H1 (cell line): ENCODE results near the gene C14orf132. TPM values are rescaled to one million over a fixed set of nuclear protein-coding genes. Genes with fewer than 3 reads are reported as not detected.

Source experiments
- BCL11A ChIP-seq, 2 experiments: IDR thresholded peaks; one replicate each; pipeline ENCODE4 v1.6.1; 2011; ENCODE audit warnings: low read depth in 2 of 2, low read length in 2 of 2, mild to moderate bottlenecking in 2 of 2
- CBX5 ChIP-seq: fragments of 300-800, 300-1000 bp; sonication (generic); IDR thresholded peaks from 2 replicates; pipeline ENCODE4 v1.7.1; 2016; ENCODE audit warnings: antibody characterized with exemption, low read length, low read depth
- JUN ChIP-seq: IDR thresholded peaks from 2 replicates; pipeline ENCODE4 v1.6.1; 2011; ENCODE audit warnings: low read depth, mild to moderate bottlenecking, improper control_type of control experiment, low read length
- POLR2AphosphoS5 ChIP-seq: IDR thresholded peaks from 2 replicates; pipeline ENCODE4 v1.6.1; 2011; ENCODE audit warnings: low read depth, low read length
- polyA plus RNA-seq, 7 experiments: library from polyadenylated mRNA; depleted of rRNA in 3 of 7; stranded (reverse) in 5 of 7; unstranded in 2 of 7; fragments of >200 nt in 5 of 7; fragments of 200-250 nt in 2 of 7; gene quantifications; 1 replicate in 5 of 7; 2 replicates in 1 of 7; 4 replicates in 1 of 7; pipeline versions ENCODE4 v1.2.1 to v1.2.3, GENCODE V29; 2011 to 2013; ENCODE audit warnings: missing spikeins in 2 of 7, mixed read lengths in 2 of 7
- total RNA-seq: library from RNA; stranded (reverse); fragmentation: NEBNext Ultra II Directional; extraction: Animal tissue kit (Norgen Biotek cat#: 25700); gene quantifications from 2 replicates; pipeline ENCODE4 v1.2.1, GENCODE V29; 2021

Gene C14orf132
- total and polyA plus RNA-seq, 2 of the 8 experiments (the other 6 are each of a cell fraction or from before 2014, with no cell fraction given), result 11.7 to 32.5 TPM

DNA sequence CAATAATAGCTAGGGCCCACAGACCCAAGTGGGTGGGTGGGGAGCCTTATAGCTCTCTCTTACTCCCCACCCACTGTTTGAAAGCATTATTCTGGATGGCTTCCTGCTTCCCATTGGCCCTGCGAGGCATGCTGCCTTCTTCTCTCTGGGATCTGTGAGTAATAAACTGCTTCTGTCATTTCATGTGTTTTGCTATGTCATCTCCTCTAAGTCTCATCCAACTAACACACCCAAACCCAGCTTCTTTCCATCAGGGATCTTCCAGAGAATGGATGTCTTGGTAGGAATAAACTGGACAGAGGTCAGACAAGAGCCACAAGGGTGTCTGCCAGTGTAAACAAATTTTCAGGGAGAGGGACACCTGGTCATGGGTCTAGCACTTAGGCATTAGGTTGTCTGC is 99.1 kb downstream of the C14orf132 start (continued):
- no peak for TF ChIP-seq CBX5
- TF ChIP-seq BCL11A (IDR thresholded peaks at IDR 0.05; ENCODE audit: low read depth in 2 of 2, low read length in 2 of 2), result no peak
- no peak for TF ChIP-seq JUN
- no peak for TF ChIP-seq POLR2AphosphoS5
